Measurements from ENCODE around the gene GAREM2.
"Not testable (repeated sequence)": the region's sequence is repeated elsewhere in the genome, so short reads cannot be mapped to it uniquely, and the experiment has no call there.

Gene GAREM2

DNA sequence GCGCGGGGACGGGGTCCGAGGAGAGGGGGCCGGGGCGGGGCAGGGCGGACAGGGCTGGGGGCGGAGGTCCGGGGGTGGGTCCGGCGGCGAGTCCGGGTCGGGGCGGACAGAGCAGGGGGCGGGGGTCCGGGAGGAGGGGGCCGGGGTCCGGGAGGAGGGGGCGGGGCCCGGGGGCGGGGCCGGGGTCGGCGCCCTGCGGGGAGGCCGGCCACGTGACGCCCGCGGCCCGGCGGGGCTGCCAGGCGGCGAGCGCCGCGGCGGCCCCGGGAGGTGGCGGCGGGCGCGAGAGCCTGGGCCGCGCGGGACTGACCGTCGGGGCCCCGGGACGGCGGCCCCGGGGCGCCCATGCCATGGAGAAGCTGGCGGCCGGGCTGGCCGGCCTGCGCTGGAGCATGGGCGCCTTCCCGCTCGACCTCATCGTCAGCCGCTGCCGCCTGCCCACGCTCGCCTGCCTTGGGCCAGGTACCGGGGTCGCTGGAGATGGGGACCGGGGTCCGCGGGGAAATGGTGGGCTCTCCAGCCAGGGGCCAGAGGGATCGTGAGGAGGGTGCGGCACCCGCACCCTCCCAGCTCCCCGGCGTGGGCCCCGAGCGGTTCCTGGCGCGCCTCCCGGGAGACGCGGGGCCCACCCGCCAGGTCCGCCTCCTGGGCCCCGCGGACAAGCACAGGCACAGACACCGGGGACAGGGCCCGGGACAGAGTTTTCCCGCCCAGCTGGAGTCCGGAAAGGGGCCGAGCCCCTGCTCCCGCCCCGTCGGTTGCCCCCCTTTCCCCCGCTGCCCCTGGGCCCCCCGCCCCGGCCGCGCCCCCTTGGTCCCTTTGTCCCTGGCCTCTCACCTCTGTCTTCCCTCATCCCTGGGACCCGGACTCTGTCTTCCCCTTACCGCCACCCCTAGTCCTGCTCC is at the start of gene GAREM2:
Gene GAREM2 (plus strand): TSS at position 218 of the 905 bp plus-strand sequence. CDS start 133 bp downstream, at position 351.
- no peak for DNase-seq

GRCh38 chr2:26123426-26123825 is 49.5 kb upstream of the GAREM2 start:
- DNase-seq: no peak

- DNase-seq: no peak
These were observed 46.8 kb upstream of the GAREM2 start for GRCh38 chr2:26126074-26126473.

DNA sequence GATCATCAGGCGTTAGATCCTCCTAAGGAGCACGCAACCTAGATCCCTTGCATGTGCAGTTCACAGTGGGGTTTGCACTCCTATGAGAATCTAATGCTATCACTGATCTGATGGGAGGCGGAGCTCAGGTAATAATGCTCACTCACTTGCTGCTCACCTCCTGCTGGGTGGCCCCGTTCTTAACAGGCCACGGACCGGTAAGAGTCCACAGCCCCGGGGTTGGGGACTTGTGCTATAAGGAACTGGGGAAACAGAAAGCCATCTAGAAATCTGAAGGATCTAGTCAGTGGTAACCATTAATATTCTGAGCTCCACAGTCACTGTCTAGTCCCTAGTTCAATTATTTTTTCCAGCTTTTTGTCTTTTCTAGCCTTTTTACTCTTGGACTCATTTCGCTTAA is 44.7 kb upstream of the GAREM2 start:
- no peak for DNase-seq

- no peak for DNase-seq
These were observed 42.1 kb upstream of the GAREM2 start for GRCh38 chr2:26130763-26131162.

DNA sequence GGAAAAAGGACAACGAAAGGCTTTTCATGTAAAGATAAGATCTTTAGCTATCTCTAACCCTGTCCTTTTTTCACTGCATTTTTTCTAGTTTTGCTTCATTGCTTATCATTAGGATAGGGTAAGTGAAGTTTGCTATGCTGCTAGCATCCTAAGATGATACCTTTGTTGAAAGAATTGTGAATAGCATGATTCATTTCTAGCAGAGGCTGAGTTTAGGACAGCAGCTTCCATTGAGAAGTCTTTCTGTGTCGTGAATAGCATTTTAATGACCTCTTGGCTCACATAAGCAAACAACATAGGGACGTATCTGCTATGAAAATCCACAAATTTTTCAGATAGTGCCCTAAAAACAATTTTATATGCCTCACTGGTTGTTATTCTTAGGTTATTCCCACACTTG is 36.4 kb upstream of the GAREM2 start:
- DNase-seq: no peak

DNA sequence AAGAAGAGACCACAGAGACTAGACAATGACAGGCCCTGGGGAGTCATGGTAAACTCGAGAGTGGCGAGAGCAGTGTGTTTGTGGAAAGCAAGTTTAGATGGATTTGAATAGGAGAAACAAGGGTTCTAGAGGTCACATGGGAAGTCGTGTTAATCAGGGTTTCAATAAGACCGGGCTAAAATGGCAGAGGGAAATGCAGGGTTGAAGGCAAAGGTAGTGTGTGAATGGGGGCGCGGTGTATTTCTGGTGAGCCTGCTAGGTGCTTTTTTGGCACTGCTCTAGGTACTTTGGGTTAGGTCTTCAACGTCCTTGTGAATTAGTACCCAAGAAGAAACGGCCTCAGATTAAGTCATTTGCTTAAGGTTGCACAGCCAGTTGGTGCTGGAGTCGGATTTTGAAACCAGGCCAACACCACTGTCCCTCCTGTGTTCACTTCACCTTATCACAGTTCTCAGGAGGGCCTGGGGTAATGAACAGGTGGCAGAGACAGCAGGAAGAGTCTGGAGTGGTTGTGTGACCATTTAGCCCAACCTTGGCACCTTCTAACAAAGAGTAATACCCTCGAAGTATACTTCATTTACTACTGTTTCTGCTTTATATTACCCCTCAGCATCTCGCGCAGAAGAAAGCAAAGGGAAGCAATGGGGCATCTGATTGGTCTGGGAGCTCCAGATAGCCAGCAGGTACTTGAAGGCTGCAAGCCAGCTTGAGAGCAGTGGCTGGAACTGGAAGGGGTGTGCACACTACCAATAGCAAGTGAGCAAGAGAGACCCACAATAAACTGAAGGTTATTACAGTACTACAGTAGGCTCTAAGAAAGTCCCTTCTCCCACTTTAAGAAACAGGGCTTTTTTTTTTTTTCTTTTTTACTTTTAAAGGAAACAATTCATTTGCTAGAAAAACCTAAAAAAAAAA is 33.4 kb upstream of the GAREM2 start:
- DNase-seq: no peak

DNA sequence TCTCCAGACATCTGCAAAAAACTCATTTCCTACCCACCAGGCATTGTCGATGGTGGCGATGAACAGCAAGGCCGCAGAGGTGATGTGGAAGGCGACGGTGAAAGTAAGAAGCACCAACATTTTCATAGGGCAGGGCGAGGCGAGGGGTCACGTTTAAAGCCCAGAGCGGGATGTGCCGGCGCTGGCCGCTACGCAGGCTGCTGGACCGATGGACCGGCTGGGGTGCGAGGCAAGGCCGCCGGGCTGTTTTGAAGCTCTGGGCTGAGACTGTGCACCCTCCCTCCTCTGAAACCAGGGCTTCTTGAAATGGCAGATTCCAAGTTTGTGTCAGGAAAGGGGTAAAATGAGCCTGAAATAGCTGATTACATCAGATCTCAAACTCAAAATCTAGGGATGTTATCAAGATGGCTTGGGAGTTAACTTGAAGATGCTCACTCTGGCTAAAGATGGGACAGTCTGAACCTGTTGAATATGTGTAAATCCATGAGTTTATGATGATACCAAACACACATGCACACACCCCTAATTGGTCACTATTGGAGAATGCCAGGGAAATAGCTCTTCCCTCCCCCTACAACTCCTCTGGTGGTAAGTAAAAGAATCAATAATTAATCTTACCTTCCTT is 31.6 kb upstream of the GAREM2 start:
- DNase-seq: no peak

GRCh38 chr2:26144031-26144430 is 28.9 kb upstream of the GAREM2 start:
- DNase-seq: no peak

- DNase-seq: peak; percentile 69 to 76
These were observed 27.8 kb upstream of the GAREM2 start for GRCh38 chr2:26144953-26145680.

- no peak for DNase-seq
These were observed 24.4 kb upstream of the GAREM2 start for GRCh38 chr2:26148501-26148900.

GRCh38 chr2:26150243-26150642 is 22.6 kb upstream of the GAREM2 start:
- DNase-seq: no peak

GRCh38 chr2:26157580-26157979 is 15.3 kb upstream of the GAREM2 start:
- DNase-seq: no peak

DNA sequence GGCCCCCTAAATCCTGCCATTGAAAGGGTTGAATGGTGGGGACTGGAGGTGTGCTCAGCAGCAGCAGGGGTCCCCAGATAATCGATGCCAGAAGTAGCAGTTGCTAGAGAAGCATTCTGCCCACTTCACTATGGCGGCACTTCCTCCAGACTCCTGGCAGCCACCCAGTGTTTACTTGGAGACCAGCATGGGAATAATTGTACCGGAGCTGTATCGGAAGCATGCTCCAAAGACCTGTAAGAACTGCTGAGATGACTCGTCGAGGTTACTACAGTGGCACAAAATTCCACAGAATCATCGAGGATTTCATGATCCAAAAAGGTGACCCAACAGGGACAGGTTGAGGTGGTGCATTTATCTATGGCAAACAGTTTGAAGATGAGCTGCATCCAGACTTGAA is 11.0 kb upstream of the GAREM2 start:
- no peak for DNase-seq

GRCh38 chr2:26162963-26163362 is 9.9 kb upstream of the GAREM2 start:
- no peak for DNase-seq

DNA sequence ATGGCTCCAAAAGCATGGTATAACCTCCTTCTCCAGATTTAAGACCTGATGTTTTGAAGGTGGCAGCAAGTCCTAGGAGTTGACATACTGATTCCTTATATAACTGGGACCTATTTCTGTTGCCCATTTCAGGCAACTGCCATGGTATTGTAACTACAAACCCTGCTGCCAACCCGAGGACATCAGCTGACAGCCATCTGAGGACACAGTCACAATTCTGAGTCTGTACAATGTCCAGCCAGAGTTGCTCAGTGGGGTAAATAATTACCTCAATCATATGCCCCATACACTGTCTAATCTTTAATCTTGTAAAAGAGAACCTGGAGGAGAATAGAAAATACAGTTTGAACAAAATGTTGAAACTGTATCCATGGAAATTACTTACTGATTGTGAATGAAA is 8.7 kb upstream of the GAREM2 start:
- DNase-seq: no peak

GRCh38 chr2:26164641-26165211 is 8.2 kb upstream of the GAREM2 start:
- DNase-seq: no peak

DNA sequence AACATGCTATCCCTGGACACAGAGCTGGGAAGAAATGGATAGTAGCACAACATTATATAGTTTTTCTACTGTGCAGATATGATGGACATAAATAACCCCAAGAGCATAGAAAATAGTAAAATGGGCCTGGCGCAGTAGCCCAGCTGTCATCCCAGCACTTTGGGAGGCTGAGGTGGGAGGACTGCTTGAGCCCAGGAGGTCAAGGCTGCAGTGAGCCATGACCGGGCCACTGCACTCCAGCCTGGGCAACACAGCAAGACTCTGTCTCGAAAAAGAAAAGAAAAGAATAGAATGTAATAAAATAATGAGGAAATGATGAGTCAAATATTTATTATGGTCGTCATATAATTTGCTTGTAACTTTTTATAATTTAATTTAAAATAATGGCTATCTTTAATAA is 7.5 kb upstream of the GAREM2 start:
- no peak for DNase-seq

- DNase-seq: not testable (repeated sequence)
These were observed 6.3 kb upstream of the GAREM2 start for GRCh38 chr2:26166541-26166940.

- DNase-seq: no peak
These were observed 4.1 kb upstream of the GAREM2 start for GRCh38 chr2:26168785-26169184.

- no peak for DNase-seq
These were observed 3.7 kb upstream of the GAREM2 start for GRCh38 chr2:26169226-26169625.
